IMR-90 (cell line): ENCODE results near the gene HSPG2. TPM values are rescaled to one million over a fixed set of nuclear protein-coding genes. Genes with fewer than 3 reads are reported as not detected.
"Not testable (repeated sequence)": the region's sequence is repeated elsewhere in the genome, so short reads cannot be mapped to it uniquely, and the experiment has no call there.

Source experiments
- ATAC-seq: fragments of 200-7000 bp; cut with Tn5 transposase; 2 replicates; pipeline ENCODE4 v1.9.1; 2020; ENCODE audit warnings: low read depth, mild to moderate bottlenecking, moderate library complexity
- BruUV-seq: library from RNA; stranded (reverse); fragments of 400-500 nt; replicated peaks from 2 replicates; lab custom pipeline; 2021; lab: Mats Ljungman, UMichigan
- CTCF ChIA-PET: fragments of 300-600 bp; formaldehyde crosslinking; extraction: SDS; loops from one replicate; lab custom pipeline; 2021; ENCODE audit warnings: antibody characterized with exemption; lab: Yijun Ruan, JAX
- POLR2A ChIA-PET: fragments of 300-600 bp; sonication (Branson Sonifier 250); formaldehyde crosslinking; loops from one replicate; lab custom pipeline; 2022; ENCODE audit warnings: antibody characterized with exemption; ENCODE audit not compliant: unreplicated experiment; lab: Charles Lee
- DNase-seq: peaks from one replicate; pipeline ENCODE4 v3.0.0; 2013
- H2AFZ ChIP-seq: replicated peaks from 2 replicates; pipeline ENCODE3; 2013; ENCODE audit warnings: low read length, mild to moderate bottlenecking; ENCODE audit not compliant: poor library complexity
- H2AK5ac ChIP-seq: 2 replicates; pipeline ENCODE4 v1.6.1; 2013; ENCODE audit warnings: low read depth, low read length, inconsistent platforms
- H2AK9ac ChIP-seq: replicated peaks from 2 replicates; pipeline ENCODE3; 2013; ENCODE audit warnings: mild to moderate bottlenecking, low read depth, low read length, moderate library complexity; ENCODE audit not compliant: poor library complexity
- H2BK120ac ChIP-seq: 2 replicates; pipeline ENCODE4 v1.6.1; 2013; ENCODE audit warnings: low read depth, low read length, inconsistent platforms
- H2BK15ac ChIP-seq: 3 replicates; pipeline ENCODE4 v1.6.1; 2013; ENCODE audit warnings: low read depth, low read length, inconsistent platforms
- H2BK20ac ChIP-seq: 2 replicates; pipeline ENCODE4 v1.6.1; 2013; ENCODE audit warnings: low read depth, mild to moderate bottlenecking, inconsistent platforms, low read length, moderate library complexity
- H2BK5ac ChIP-seq: 2 replicates; pipeline ENCODE4 v1.6.1; 2013; ENCODE audit warnings: mild to moderate bottlenecking, low read depth, low read length, inconsistent platforms; ENCODE audit not compliant: poor library complexity, severe bottlenecking
- H3K14ac ChIP-seq: replicated peaks from 2 replicates; pipeline ENCODE4 v1.6.1; 2013; ENCODE audit warnings: low read depth, low read length, inconsistent platforms
- H3K18ac ChIP-seq: 2 replicates; pipeline ENCODE4 v1.6.1; 2013; ENCODE audit warnings: low read depth, low read length, control low read depth
- H3K23ac ChIP-seq: 2 replicates; pipeline ENCODE4 v1.6.1; 2013; ENCODE audit warnings: low read depth, low read length, inconsistent platforms
- H3K27ac ChIP-seq: 2 replicates; pipeline ENCODE4 v1.5.1; 2013; ENCODE audit warnings: mild to moderate bottlenecking, control low read depth, low read length; ENCODE audit not compliant: insufficient read depth
- H3K27me3 ChIP-seq: 2 replicates; pipeline ENCODE4 v1.6.1; 2013; ENCODE audit warnings: low read length; ENCODE audit not compliant: control insufficient read depth, insufficient read depth
- H3K36me3 ChIP-seq: 2 replicates; pipeline ENCODE4 v1.6.1; 2013; ENCODE audit warnings: low read length, mixed read lengths; ENCODE audit not compliant: control insufficient read depth, insufficient read depth
- H3K4ac ChIP-seq: 2 replicates; pipeline ENCODE4 v1.6.1; 2013; ENCODE audit warnings: low read depth, low read length, inconsistent platforms
- H3K4me1 ChIP-seq: 2 replicates; pipeline ENCODE4 v1.6.1; 2013; ENCODE audit warnings: low read length, mixed read lengths; ENCODE audit not compliant: control insufficient read depth, insufficient read depth
- H3K4me2 ChIP-seq: 2 replicates; pipeline ENCODE4 v1.6.1; 2013; ENCODE audit warnings: low read depth, mild to moderate bottlenecking, control low read depth, low read length, moderate library complexity
- H3K4me3 ChIP-seq: 2 replicates; pipeline ENCODE4 v1.5.1; 2013; ENCODE audit warnings: low read depth, mild to moderate bottlenecking, control low read depth, low read length, moderate library complexity; ENCODE audit not compliant: insufficient read depth
- H3K56ac ChIP-seq: 2 replicates; pipeline ENCODE4 v1.6.1; 2013; ENCODE audit warnings: low read length, inconsistent platforms; ENCODE audit not compliant: insufficient read depth; ENCODE audit errors: extremely low read depth
- H3K79me1 ChIP-seq, 2 experiments: 2 replicates each; pipeline ENCODE4 v1.6.1; 2013; ENCODE audit warnings: low read length in 2 of 2, inconsistent platforms in 1 of 2, low read depth in 1 of 2
- H3K9ac ChIP-seq: 2 replicates; pipeline ENCODE4 v1.6.1; 2013; ENCODE audit warnings: low read depth, low read length, control low read depth
- H3K9me1 ChIP-seq: 2 replicates; pipeline ENCODE4 v1.6.1; 2013; ENCODE audit warnings: low read length, inconsistent platforms; ENCODE audit not compliant: insufficient read depth
- H3K9me3 ChIP-seq: 2 replicates; pipeline ENCODE4 v1.6.1; 2013; ENCODE audit warnings: low read length; ENCODE audit not compliant: control insufficient read depth, insufficient read depth
- H4K20me1 ChIP-seq: 2 replicates; pipeline ENCODE4 v1.6.1; 2013; ENCODE audit warnings: low read length, inconsistent platforms; ENCODE audit not compliant: insufficient read depth
- H4K5ac ChIP-seq: 2 replicates; pipeline ENCODE4 v1.6.1; 2013; ENCODE audit warnings: mild to moderate bottlenecking, low read depth, low read length, control low read depth
- H4K8ac ChIP-seq, 2 experiments: 2 replicates each; pipeline ENCODE4 v1.6.1; 2013; ENCODE audit warnings: low read depth in 2 of 2, low read length in 2 of 2, control low read depth in 1 of 2, inconsistent platforms in 1 of 2
- H4K91ac ChIP-seq: 2 replicates; pipeline ENCODE4 v1.6.1; 2013; ENCODE audit warnings: low read depth, low read length, inconsistent platforms; ENCODE audit not compliant: insufficient read depth
- WGBS, 2 experiments: methylation state at CpG; one replicate each; pipeline versions ENCODE4 v1.1.5 to v1.1.7; 2013; ENCODE audit warnings: missing lambda C conversion rate in 2 of 2; ENCODE audit not compliant: insufficient read length in 1 of 2; ENCODE audit errors: extremely low coverage in 2 of 2; 5-methylcytosine and 5-hydroxymethylcytosine counted together
- dilution Hi-C: fragments of 300-500 bp; cut with HindIII; formaldehyde crosslinking; loops from one replicate; pipeline ENCODE4 v1.14.3; 2018; ENCODE audit warnings: low sequenced_read_pairs; ENCODE audit not compliant: unreplicated experiment
- in situ Hi-C: fragments of 300-500 bp; cut with MboI; formaldehyde crosslinking; loops from 3 replicates; pipeline ENCODE4 v1.14.3; 2019; ENCODE audit warnings: low sequenced_read_pairs, inconsistent platforms, mixed read lengths
- intact Hi-C: fragments of 100-400 bp; cut with micrococcal nuclease; formaldehyde crosslinking; loops from 2 replicates; pipeline ENCODE4 v1.10.0; 2022
- polyA plus RNA-seq, 3 experiments: library from polyadenylated mRNA; depleted of rRNA; stranded (reverse); fragments of >200 nt; gene quantifications; 2 replicates each; pipeline ENCODE4 v1.2.3, GENCODE V29; 2012; ENCODE audit warnings: low replicate concordance in 1 of 3
- total RNA-seq: library from RNA; depleted of rRNA; stranded (reverse); fragments of >200 nt; gene quantifications from 2 replicates; pipeline ENCODE4 v1.2.3, GENCODE V29; 2012

Gene HSPG2
- total and polyA plus RNA-seq, 2 of the 4 experiments (the other 2 are of a cell fraction): 15.8 to 94.0 TPM

DNA sequence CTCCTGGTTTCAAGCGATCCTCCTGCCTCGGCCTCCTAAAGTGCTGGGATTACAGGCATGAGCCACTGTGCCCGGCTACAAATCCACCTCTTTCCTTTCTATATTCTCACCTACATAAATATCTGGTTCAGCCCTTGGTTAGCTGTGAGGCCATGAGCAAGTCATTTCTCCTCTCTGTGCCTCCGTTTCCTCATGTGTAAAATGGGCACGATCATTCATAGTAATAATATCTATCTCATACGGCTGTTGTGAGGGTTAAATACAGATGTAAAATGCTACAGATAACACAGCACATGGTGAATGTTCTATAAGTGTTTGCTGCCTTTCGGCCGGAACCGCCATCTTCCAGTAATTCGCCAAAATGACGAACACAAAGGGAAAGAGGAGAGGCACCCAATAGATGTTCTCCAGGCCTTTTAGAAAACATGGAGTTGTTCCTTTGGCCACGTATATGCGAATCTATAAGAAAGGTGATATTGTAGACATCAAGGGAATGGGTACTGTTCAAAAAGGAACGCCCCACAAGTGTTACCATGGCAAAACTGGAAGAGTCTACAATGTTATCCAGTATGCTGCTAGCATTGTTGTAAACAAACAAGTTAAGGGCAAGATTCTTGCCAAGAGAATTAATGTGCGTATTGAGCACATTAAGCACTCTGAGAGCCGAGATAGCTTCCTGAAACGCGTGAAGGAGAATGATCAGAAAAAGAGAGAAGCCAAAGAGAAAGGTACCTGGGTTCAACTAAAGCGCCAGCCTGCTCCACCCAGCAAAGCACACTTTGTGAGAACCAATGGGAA lies 29.2 kb downstream of the HSPG2 start:
- H2AK5ac ChIP-seq, H3K9me3 ChIP-seq, H3K27me3 ChIP-seq, BruUV-seq, H2BK5ac ChIP-seq, H3K23ac ChIP-seq, H4K8ac ChIP-seq, H3K36me3 ChIP-seq, H3K9ac ChIP-seq, H2BK15ac ChIP-seq, H3K27ac ChIP-seq, H3K4ac ChIP-seq, CTCF ChIA-PET, H3K18ac ChIP-seq, H3K14ac ChIP-seq, H4K5ac ChIP-seq, ATAC-seq, dilution Hi-C loops, H2AK9ac ChIP-seq, DNase-seq, H2BK20ac ChIP-seq, in situ Hi-C loops, H3K56ac ChIP-seq, H4K91ac ChIP-seq, H2BK120ac ChIP-seq, intact Hi-C loops, H3K4me2 ChIP-seq, H3K4me3 ChIP-seq, POLR2A ChIA-PET, H2AFZ ChIP-seq: not testable (repeated sequence)
- H3K79me1 ChIP-seq: peaks cover 42 to 92% of the 10 kb centered on the region in 2 experiments
- H3K9me1 ChIP-seq: peaks cover 25% of the 10 kb centered on the region
- H4K20me1 ChIP-seq: peaks cover 42% of the 10 kb centered on the region
- peaks cover 25% of the 10 kb centered on the region for H3K4me1 ChIP-seq
- WGBS, 2 experiments: 100% methylated on average over 6 of the region's 19 CpGs; no CpG with 5 or more reads in 1 of the 2 experiments
